GM21825 (cell line): Measurements from ENCODE around the gene CNTN4.

Source experiments
- ATAC-seq: cut with Tn5 transposase; IDR thresholded peaks from one replicate; pipeline ENCODE4 v1.9.1; 2021; ENCODE audit warnings: mild to moderate bottlenecking, moderate library complexity; ENCODE audit not compliant: unreplicated experiment

The CNTN4 gene

GRCh38 chr3:2568929-2569328, 470.3 kb downstream of the CNTN4 start:
- no peak for ATAC-seq

GRCh38 chr3:2577571-2577970, 478.9 kb downstream of the CNTN4 start:
- no peak for ATAC-seq

DNA sequence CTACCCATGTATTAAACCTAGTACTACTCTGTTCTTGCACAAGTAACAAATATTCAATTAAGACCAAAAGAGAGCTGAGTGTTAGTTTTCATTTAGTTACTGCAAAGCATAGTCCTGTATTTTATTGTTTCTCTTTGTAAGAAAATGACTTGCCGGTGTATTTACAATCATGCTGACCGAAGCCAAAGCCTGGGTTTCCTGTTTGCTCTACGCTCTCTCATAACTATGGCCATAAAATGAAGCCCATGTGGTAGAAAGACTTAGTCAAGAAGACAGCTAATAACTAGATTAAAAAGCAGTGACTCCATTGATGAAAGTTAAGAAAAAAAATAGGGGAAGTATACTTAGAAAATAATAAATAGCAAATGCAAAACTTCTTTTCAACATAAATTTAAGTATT, 479.9 kb downstream of the CNTN4 start:
- no peak for ATAC-seq

DNA sequence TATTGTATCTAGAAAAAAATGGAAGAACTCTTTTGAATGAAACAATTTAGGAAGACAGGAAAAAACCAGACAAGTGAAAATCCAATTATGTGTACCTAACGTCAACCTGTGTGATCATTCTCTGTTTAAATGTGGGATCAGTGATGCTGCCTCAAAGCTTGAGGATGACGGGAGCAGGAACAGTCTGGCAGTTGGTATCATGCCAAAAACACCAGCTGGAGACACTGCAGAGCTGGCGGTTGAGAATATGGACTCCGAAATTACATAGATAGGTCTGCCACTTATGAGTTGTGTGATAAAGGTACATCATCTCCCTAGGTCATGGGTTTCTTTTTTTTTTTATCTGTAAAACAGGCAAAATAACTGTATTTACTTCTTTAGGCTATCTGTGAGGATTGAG, 480.5 kb downstream of the CNTN4 start:
- no peak for ATAC-seq

GRCh38 chr3:2583046-2583445, 484.4 kb downstream of the CNTN4 start:
- ATAC-seq: no peak

- no peak for ATAC-seq
Measured at GRCh38 chr3:2589336-2589969, 490.8 kb downstream of the CNTN4 start.

DNA sequence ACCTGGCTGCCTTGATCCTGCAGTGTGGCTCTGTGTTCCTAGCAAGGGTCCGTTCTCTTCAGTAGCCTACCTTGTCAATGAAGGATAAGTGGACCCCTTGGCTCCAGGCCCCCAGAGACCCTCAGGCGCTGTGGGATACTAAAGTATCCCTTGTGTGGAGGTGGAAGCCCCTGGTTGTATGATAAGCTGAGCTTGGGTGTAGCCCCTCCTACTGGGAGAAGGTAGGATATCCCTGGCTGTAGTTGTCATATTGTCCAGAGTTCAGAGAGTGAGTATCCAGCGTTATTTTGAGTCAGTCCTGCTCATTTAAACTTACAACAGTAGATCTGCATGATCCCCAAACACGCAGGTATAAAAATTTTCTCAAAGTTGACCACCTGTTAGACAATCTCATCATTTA, 496.8 kb downstream of the CNTN4 start:
- ATAC-seq: no peak

- no peak for ATAC-seq
Measured at GRCh38 chr3:2597615-2598014, 498.9 kb downstream of the CNTN4 start.

DNA sequence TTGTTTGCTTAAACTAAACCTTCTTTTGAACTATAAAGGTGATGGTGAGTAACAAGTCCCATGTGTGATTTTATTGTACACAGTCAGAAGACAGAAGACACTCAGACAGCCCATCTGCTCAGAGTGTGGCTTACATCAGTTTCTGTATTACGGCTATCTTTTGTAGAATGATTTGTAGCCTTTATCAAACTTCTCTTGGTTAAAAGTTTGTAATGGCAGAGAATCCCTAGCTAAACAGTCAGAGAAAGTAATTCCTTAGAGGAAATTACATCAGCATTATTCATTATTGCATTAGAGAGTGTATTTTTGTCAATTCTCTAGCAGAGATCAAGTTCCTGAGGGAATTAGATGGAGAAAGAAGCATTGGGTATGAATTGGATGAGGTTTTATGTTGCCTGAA, 500.8 kb downstream of the CNTN4 start:
- no peak for ATAC-seq

- no peak for ATAC-seq
Measured at GRCh38 chr3:2603692-2604289, 505.1 kb downstream of the CNTN4 start.

DNA sequence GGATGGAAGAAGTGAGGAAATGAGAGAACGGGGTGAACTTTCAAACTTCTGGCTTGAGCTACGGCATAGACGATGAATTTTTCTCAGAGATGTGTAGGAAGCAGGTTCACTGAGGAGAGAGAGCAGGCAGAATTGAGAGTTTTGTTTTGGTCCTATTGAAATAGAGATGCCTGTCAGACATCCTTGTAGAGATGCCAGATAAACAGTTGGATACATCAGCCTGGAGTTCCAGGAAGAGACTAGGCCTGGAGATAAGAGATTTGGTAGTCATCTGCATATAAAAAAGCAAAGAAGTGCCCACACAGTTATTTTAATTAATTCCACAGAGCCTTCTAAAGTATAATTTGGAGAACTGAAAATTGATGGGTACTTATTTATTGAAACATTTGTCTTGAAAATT, 515.9 kb downstream of the CNTN4 start:
- no peak for ATAC-seq

GRCh38 chr3:2615080-2615479, 516.4 kb downstream of the CNTN4 start:
- no peak for ATAC-seq

- no peak for ATAC-seq
Measured at GRCh38 chr3:2623436-2623835, 524.8 kb downstream of the CNTN4 start.

DNA sequence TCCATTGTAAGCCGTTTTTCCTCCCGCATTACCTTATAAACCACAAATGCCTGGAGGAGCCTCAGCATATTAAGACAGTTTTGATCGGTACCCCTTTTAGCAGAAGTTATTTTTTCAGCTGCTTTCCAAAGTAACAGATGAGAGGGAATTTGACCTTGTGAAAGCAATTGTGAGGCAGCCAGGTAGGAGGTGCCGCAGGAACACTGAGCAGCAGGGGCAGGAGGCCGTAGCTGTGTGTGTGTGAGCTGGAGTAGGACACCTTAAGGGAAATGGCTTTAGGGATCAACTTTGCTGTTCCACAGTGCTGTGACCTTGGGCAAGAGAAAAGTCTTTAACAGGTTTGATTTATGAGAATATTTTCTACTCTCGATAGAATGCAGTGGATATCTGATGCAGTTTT, 529.5 kb downstream of the CNTN4 start:
- ATAC-seq: no peak

DNA sequence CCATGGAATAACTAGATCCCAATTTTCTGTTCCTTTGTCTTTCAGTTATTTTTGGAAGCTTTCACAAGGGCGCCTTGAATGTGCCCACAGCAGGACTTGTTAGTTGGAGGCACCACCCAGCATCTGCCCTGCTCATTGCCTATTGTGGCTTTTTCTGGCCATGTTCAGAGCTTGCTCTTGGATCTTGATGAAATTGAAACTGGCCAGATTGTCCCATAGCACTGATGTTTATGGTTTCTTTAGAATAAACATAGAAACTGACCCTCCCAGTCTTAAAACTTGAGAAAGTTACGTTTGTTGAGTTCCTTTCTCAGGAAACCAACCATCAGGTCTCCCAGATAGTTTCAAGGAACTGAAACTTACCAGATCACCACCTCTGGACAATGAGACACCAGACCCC, 536.8 kb downstream of the CNTN4 start:
- no peak for ATAC-seq

GRCh38 chr3:2643606-2644005, 544.9 kb downstream of the CNTN4 start:
- ATAC-seq: no peak

GRCh38 chr3:2645001-2645400, 546.3 kb downstream of the CNTN4 start:
- ATAC-seq: no peak

DNA sequence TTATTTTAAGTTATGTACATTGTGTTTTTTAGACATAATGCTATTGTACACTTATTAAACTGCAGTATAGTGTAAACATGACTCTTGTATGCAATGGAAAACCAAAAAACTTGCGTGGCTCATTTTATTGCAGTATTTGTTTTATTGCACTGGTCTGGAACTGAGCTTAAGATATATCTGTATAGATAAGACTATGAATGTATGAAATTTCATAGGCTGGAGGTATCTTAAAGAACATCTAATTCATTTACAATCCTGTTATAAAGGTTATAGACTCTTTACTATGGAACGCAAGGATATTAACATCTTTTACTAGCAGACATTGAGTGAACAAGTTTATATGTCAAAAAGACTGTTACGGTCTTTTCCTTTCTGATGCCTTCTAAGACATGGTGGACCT, 552.1 kb downstream of the CNTN4 start:
- ATAC-seq: no peak

DNA sequence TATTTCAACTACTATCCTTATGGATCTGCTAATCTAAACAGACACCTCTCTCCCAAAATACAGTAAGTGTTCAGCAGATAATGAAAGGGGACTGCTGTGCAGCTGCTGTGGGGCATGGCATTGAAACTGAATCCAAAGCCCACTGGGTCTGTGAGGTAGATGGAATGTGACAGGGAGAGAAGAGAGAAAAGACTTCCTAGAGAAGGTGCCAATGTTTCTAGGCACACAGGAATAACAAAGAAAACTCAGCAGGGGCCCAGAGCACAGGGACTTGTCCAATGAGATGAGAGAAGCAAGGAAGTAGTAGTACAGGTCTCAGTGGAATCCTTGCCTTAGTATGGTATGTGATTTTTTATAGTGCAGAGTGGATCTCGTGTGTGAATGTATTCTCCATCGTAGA, 553.7 kb downstream of the CNTN4 start:
- no peak for ATAC-seq

DNA sequence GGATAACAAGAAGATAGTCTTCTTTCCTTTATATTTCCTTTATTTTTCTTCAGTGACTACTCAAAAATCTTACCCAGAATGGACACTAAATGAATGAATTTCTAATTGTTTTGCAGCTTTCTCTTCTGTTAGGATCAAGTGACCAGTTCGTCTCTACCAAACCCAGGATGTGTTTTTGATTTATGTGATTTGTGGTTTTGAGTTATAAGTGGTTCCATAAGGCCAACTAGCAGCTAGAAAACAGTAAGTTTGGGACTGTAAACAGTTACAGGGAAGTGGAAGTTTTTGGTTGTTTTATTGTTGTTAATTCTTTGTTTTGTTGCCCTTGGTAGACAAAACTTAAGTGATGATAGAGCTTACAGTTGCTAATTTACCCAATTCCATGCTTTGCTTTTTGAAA, 555.0 kb downstream of the CNTN4 start:
- ATAC-seq: no peak

DNA sequence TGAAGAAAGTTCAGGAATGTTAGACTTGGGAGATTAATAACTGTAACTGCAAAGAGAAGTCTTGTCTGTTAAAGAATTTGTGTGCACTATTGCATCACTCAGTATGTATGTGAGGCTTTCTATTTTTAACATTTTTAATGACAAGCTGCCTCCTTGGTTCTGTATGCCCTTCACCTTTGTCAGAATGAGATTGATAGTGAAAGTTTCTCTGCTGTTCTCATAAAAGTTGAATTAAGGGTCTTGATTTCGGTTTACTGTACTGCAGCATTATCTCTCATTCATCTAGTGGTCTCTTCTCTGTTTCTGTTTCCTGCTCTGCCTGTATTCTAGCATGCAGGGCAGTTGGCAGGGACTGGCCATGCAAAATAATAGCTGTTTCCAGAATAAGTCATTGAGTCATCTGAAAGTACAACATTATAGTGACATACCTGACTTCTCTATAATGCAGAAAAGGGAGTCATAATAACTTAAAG, 556.6 kb downstream of the CNTN4 start:
- no peak for ATAC-seq

GRCh38 chr3:2656806-2657777, 558.4 kb downstream of the CNTN4 start:
- ATAC-seq: no peak
